Omental fat pad (tissue), 4 donors: Measurements from ENCODE around the gene TNP2. TPM values are rescaled to one million over a fixed set of nuclear protein-coding genes. Genes with fewer than 3 reads are reported as not detected.

Experiments
- ATAC-seq: fragments of 150-250 bp; one replicate; pipeline ENCODE4 v1.9.1; 2016; ENCODE audit warnings: mild to moderate bottlenecking, moderate library complexity; ENCODE audit not compliant: low FRiP score
- DNase-seq: peaks from one replicate; pipeline ENCODE4 v3.0.0-alpha.2; 2019; ENCODE audit warnings: low spot score
- CTCF ChIP-seq, 3 donors: fragments of 450-650 bp; IDR thresholded peaks; one replicate each; pipeline ENCODE4 v1.5.1; 2016 to 2017; ENCODE audit warnings: antibody characterized with exemption in 3 of 3, mild to moderate bottlenecking in 3 of 3, moderate library complexity in 2 of 3
- total RNA-seq, 4 donors: library from RNA; depleted of rRNA; stranded (reverse); fragments of >200 nt; gene quantifications; one replicate each; pipeline ENCODE4 v1.1.0, GENCODE V29; 2016

The TNP2 gene
- total RNA-seq, 4 donors from 2014 or later, result not detected

GRCh38 chr16:11259655-11260595 is 9.2 kb downstream of the TNP2 start:
- ATAC-seq (no peak), DNase-seq (no peak)
- TF ChIP-seq CTCF (IDR thresholded peaks at IDR 0.05), result no peak

GRCh38 chr16:11258553-11259492 is 10.3 kb downstream of the TNP2 start:
- ATAC-seq, result no peak
- no peak for DNase-seq
- TF ChIP-seq CTCF (IDR thresholded peaks at IDR 0.05), result no peak

DNA sequence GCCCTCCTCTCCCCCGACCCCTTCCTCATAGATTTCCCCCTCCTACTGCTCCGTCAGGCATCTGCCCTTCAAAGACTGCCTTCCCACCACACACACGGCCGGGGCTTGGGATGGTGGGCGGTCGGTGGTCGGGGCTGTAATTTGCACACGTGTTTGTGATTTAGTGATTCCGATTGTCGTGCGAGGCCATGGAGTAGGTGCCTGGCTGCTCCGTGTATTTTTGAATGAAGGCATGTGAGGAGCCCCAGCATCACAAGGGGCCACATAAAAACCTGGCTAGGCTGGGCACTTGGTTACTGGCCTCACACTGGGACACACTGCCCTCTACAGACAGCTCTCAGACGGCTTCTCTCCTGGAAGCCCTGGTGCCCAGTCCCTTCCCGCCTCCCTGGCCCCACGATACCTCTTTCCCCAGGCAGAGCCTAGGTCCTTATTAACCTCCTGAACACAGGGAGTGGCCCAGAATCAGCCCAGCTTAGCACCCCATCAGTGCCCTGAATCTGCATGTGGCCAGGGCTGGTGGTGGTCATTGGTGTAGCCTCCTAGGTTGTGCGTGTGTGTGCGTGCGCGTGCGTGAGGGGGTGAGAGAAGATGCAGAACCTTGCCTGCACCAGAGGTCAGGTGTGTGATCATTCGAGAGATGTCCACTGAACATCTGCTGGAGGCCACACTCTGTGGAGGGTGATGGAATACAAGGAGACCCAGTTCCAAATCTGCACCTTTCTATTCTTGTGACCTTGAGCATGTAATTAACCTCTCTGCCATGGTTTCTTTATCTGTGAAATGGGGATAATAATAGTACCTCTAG is 11.8 kb downstream of the TNP2 start:
- DNase-seq, result no peak
- peak; percentile 49 for ATAC-seq
- no peak for TF ChIP-seq CTCF (IDR thresholded peaks at IDR 0.05)

DNA sequence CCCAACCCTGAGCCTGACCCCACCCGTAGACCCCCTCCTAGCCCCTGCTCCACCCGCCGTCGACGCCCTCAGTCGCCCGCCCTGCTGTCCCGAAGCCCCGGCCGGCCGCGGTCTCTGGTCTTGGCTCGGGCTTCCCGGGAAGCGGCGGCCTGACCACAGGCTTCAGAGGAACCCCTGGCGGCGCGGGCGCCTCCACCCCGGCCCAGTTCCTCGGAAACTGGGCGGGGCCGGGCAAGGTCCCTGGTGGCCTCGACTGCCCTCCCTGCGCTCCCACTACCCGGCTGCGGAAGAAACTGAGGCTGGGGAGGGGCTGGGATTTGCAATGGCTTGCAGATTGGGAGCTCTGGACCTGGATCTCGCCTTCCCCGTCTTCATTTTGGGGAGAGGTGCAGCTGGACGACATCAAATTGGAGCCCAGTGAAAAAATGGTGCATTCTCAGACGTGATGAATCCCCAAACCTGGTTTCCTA is 12.4 kb downstream of the TNP2 start:
- DNase-seq (no peak), ATAC-seq (peak; percentile 8)
- no peak for TF ChIP-seq CTCF (IDR thresholded peaks at IDR 0.05)

- peak; percentile 55 for DNase-seq
- peak in 2 of 3 donors; percentile 75 to 91 for TF ChIP-seq CTCF (IDR thresholded peaks at IDR 0.05)
- peak; percentile 87 for ATAC-seq
These were observed 13.1 kb downstream of the TNP2 start, which contains the start of gene SOCS1 for GRCh38 chr16:11255737-11256660. Gene SOCS1, minus strand, starts transcription at chr16:11256204. Its CDS starts 726 bp downstream, at chr16:11255478.
